Retinal pigment epithelial cell (primary cell): ENCODE data around the gene PNLIPRP1.

Experiments
- DNase-seq: peaks from one replicate; pipeline ENCODE4 v3.0.0-alpha.2; 2010; ENCODE audit warnings: low read depth
- H3K4me3 ChIP-seq: 2 replicates; pipeline ENCODE4 v1.5.1; 2011; ENCODE audit warnings: mild to moderate bottlenecking, low read length, control low read depth, moderate library complexity
- TF ChIP-seq, protein P1 (sequence below): conservative IDR thresholded peaks from 2 replicates; pipeline ENCODE4 v1.5.1; 2011; ENCODE audit warnings: low read depth, low read length, control low read depth, inconsistent platforms

Gene PNLIPRP1

DNA sequence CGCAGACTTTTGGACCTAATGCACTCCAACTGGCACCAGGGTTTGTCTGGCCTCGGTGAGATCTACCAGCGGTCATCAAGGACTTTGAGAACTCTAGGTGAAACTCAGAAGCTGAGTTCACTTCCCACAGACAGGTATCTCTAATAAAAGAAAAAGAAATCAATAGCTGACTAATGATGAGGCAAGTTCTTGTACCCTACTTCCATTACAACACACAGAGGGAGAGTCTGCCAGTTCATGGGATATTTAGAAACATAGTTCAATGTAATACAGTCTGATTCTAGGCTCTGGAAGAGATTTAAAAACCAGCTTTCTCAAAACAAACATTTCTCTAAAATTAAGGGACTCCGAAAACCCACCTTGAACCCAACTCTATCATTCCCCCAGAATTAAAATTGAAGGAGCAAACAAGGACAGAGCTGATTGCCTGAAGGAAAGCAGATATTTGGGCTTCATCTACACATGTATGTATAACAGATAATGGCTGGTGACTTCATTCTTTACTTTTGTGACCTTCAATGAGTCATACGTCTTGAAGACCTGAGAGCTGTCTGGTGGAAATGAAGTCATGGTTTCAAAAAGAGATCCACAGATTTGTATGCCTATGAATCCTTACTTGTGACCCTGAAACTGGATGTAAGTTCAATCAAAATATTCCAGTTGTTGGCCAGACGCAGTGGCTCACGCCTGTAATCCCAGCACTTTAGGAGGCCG, 2.7 kb upstream of the PNLIPRP1 start:
- DNase-seq = no peak
- TF ChIP-seq, protein P1, sequence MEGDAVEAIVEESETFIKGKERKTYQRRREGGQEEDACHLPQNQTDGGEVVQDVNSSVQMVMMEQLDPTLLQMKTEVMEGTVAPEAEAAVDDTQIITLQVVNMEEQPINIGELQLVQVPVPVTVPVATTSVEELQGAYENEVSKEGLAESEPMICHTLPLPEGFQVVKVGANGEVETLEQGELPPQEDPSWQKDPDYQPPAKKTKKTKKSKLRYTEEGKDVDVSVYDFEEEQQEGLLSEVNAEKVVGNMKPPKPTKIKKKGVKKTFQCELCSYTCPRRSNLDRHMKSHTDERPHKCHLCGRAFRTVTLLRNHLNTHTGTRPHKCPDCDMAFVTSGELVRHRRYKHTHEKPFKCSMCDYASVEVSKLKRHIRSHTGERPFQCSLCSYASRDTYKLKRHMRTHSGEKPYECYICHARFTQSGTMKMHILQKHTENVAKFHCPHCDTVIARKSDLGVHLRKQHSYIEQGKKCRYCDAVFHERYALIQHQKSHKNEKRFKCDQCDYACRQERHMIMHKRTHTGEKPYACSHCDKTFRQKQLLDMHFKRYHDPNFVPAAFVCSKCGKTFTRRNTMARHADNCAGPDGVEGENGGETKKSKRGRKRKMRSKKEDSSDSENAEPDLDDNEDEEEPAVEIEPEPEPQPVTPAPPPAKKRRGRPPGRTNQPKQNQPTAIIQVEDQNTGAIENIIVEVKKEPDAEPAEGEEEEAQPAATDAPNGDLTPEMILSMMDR = no peak
- H3K4me3 ChIP-seq = no peak overlapping the region

DNA sequence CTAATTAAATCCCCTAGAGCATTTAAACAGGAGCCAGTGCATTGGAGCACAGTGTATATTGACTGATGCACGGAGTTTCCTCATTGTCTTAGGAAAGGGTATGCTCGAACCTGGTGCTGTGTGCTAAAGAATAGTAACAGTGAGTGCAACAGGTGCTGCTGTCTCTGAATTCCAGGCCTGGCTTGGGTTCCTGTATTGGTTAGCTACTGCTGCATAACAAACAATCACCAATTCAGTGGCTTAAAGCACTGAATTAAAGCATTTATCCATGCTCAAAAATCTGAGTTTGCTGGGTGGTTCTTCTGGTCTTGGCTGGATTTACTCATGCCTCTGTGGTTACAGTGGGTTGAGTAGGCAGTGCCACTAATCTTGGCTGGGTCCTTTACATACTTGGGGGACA, 1.8 kb upstream of the PNLIPRP1 start:
- TF ChIP-seq, protein P1 = no peak
- no peak overlapping the region for H3K4me3 ChIP-seq
- no peak for DNase-seq

DNA sequence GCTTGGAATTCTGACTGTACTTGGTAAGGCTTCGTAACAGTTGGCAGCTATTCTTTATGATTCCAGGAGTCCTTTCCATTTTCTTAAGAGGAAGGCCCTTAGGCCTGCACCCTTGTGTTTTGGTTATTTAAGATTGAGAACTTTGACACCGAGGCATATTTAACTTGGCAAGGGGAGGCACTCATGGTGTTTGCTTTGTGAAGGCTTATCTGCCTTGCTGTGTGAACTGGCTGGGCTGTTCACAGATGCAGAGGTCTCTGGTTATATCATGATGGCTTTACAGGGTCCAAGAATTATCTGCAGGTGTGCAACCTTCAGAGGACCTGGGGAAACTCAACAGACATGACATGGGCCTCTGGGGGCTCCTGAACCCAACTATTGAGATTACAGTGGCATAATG, 833 bp upstream of the PNLIPRP1 start:
- no peak overlapping the region for H3K4me3 ChIP-seq
- TF ChIP-seq, protein P1 = no peak

DNA sequence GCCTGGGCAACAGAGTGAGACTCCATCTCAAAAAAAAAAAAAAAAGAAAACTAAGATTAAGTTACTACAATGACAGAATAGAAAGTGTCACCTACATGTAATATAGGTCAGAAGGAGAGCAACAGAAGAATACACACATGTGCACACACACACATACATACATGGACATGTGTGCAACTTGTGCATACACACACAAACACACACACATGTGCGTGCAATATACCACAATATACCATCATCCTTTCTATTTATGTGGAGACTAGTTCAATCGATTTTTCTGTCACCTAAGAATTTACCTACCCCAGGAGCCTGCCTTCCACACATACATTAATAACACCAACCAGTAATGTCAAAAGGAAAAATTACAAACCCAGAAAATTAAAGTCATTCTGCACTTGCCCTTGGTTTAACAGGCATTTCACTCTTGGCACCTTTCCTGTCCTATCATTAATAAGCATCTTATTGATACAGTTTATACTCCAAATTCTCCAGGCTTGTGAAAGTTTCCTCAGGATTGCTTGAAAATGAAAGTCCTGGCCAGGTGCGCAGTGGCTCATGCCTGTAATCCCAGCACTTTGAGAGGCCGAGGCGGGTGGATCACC, 2.5 kb downstream of the PNLIPRP1 start:
- DNase-seq = no peak
- no peak overlapping the region for H3K4me3 ChIP-seq
- TF ChIP-seq, protein P1 = no peak

More for the DNA sequence above, 833 bp upstream of the PNLIPRP1 start:
- DNase-seq = no peak

DNA sequence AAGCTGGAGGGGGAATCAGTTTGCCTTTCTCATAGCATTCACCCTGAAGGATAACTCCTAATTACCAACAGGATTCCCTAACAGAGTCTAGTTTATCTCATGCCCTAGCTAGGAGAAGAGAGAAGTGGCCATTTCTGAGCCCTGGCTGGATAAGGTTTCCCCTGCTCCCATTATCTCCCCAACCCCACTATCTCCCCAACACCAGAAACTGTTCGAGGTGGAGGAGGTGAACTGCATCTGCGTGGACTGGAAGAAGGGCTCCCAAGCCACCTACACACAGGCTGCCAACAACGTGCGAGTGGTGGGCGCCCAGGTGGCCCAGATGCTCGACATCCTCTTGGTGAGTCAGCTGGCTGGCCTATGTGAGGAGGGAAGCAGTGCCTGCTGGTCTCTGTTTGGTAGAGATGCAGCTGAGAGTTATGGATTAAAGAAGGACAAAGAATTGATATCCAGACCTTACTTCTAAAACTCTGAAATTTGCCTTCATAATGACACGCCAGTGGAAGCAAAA, 3.8 kb downstream of the PNLIPRP1 start:
- DNase-seq = no peak
- no peak overlapping the region for H3K4me3 ChIP-seq
- TF ChIP-seq, protein P1 = no peak

DNA sequence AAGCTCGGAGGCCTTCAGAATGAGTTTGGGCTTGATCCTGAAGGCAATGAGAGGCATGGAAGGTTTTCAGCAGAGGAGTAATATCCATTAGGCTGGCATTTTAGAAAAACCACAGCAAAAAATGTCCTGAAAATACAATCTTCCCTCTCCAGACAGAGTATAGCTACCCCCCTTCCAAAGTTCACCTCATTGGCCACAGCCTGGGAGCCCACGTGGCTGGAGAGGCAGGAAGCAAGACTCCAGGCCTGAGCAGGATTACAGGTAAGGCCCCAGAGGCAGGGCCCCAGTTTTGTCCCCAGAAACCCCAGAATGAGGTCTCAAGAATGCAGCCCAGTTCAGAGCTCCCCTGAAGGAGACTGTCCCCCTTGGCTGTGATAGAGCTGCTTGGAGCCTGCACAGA, 5.3 kb downstream of the PNLIPRP1 start:
- TF ChIP-seq, protein P1 = no peak
- no peak overlapping the region for H3K4me3 ChIP-seq

DNA sequence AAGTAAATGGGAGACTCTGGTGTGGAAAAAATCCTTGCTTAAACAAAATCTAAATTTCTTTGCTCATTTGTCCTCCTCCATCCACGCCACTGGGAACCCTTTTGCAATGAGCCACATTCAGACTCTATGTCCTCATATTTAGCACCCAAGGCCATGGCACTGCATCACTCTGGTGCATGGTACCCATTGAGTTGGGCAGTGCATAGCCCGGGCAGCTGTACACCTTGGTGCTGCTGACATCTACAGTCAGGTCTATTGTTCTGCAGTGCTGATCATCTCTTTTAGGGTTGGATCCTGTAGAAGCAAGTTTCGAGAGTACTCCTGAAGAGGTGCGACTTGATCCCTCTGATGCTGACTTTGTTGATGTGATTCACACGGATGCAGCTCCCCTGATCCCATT, 6.8 kb downstream of the PNLIPRP1 start:
- DNase-seq = no peak
- TF ChIP-seq, protein P1 = no peak
- H3K4me3 ChIP-seq = no peak overlapping the region

More for the DNA sequence above, 5.3 kb downstream of the PNLIPRP1 start:
- DNase-seq = no peak
